ENCODE results near the gene OR2B6. TPM values are rescaled to one million over a fixed set of nuclear protein-coding genes. Genes with fewer than 3 reads are reported as not detected.

OR2B6 gene
- total and polyA plus RNA-seq, 2 donors from 2014 or later: not detected

GRCh38 chr6:27957516-27957915, 475 bp downstream of the OR2B6 start:
- no peak for TF ChIP-seq CTCF (IDR thresholded peaks at IDR 0.05; ENCODE audit: borderline replicate concordance, extremely low read depth, insufficient read depth)
- no peaks in the 10 kb centered on the region for H3K36me3 ChIP-seq (ENCODE audit: control insufficient read depth in 2 of 3, insufficient read depth in 3 of 3, low read length in 3 of 3)
- H3K4me1 ChIP-seq (ENCODE audit: control insufficient read depth in 2 of 3, insufficient read depth in 2 of 3, low read depth in 1 of 3, low read length in 3 of 3): no peaks in the 10 kb centered on the region
- no peaks in the 10 kb centered on the region for H3K27me3 ChIP-seq (ENCODE audit: control insufficient read depth, insufficient read depth, low read length)
- FAIRE-seq: no peak
- no peak overlapping the region for H3K27ac ChIP-seq (ENCODE audit: low read depth in 2 of 2, low read length in 2 of 2)
- no peaks in the 10 kb centered on the region for H3K9me3 ChIP-seq (ENCODE audit: control insufficient read depth in 2 of 3, insufficient read depth in 1 of 3, low read length in 3 of 3)
- H3K9ac ChIP-seq (ENCODE audit: low read length in 3 of 3): no peak overlapping the region
- intact Hi-C loops (cut with DNase I): no loop called here
- DNase-seq: peak in 2 of 5 donors; percentile 9 to 15
- no peak overlapping the region for H3K4me3 ChIP-seq (ENCODE audit: low read length in 3 of 3)

- DNase-seq (no peak), FAIRE-seq (no peak)
- no peak overlapping the region for H3K4me3 ChIP-seq (ENCODE audit: low read length in 3 of 3)
- intact Hi-C loops (cut with DNase I): no loop called here
- H3K4me1 ChIP-seq (ENCODE audit: control insufficient read depth in 2 of 3, insufficient read depth in 2 of 3, low read depth in 1 of 3, low read length in 3 of 3): no peaks in the 10 kb centered on the region
- H3K27ac ChIP-seq (ENCODE audit: low read depth in 2 of 2, low read length in 2 of 2): no peak overlapping the region
- no peaks in the 10 kb centered on the region for H3K36me3 ChIP-seq (ENCODE audit: control insufficient read depth in 2 of 3, insufficient read depth in 3 of 3, low read length in 3 of 3)
- H3K27me3 ChIP-seq (ENCODE audit: control insufficient read depth, insufficient read depth, low read length): no peaks in the 10 kb centered on the region
- H3K9ac ChIP-seq (ENCODE audit: low read length in 3 of 3): no peak overlapping the region
- H3K9me3 ChIP-seq (ENCODE audit: control insufficient read depth in 2 of 3, insufficient read depth in 1 of 3, low read length in 3 of 3): peaks cover 0 to 2% (median 0%) of the 10 kb centered on the region in 3 donors
- no peak for TF ChIP-seq CTCF (IDR thresholded peaks at IDR 0.05; ENCODE audit: borderline replicate concordance, extremely low read depth, insufficient read depth)
Observed at GRCh38 chr6:27962506-27962905, 5.5 kb downstream of the OR2B6 start.

GRCh38 chr6:27966044-27966443, 9.0 kb downstream of the OR2B6 start:
- Histone ChIP-seq H3K9ac (ENCODE audit: low read length in 3 of 3) (no peak overlapping the region), H3K27me3 (ENCODE audit: control insufficient read depth, insufficient read depth, low read length) (no peaks in the 10 kb centered on the region), H3K27ac (ENCODE audit: low read depth in 2 of 2, low read length in 2 of 2) (no peak overlapping the region), H3K36me3 (ENCODE audit: control insufficient read depth in 2 of 3, insufficient read depth in 3 of 3, low read length in 3 of 3) (no peaks in the 10 kb centered on the region), H3K4me3 (ENCODE audit: low read length in 3 of 3) (no peak overlapping the region), H3K9me3 (ENCODE audit: control insufficient read depth in 2 of 3, insufficient read depth in 1 of 3, low read length in 3 of 3) (peaks cover 0 to 7% (median 2%) of the 10 kb centered on the region in 3 donors), H3K4me1 (ENCODE audit: control insufficient read depth in 2 of 3, insufficient read depth in 2 of 3, low read depth in 1 of 3, low read length in 3 of 3) (no peaks in the 10 kb centered on the region)
- no peak for DNase-seq
- no peak for FAIRE-seq
- no peak for TF ChIP-seq CTCF (IDR thresholded peaks at IDR 0.05; ENCODE audit: borderline replicate concordance, extremely low read depth, insufficient read depth)
- intact Hi-C loops (cut with DNase I): no loop called here

- H3K27me3 ChIP-seq (ENCODE audit: control insufficient read depth, insufficient read depth, low read length): no peaks in the 10 kb centered on the region
- no peaks in the 10 kb centered on the region for H3K36me3 ChIP-seq (ENCODE audit: control insufficient read depth in 2 of 3, insufficient read depth in 3 of 3, low read length in 3 of 3)
- no peaks in the 10 kb centered on the region for H3K4me1 ChIP-seq (ENCODE audit: control insufficient read depth in 2 of 3, insufficient read depth in 2 of 3, low read depth in 1 of 3, low read length in 3 of 3)
- intact Hi-C loops (cut with DNase I): no loop called here
- FAIRE-seq: no peak
- TF ChIP-seq CTCF (IDR thresholded peaks at IDR 0.05; ENCODE audit: borderline replicate concordance, extremely low read depth, insufficient read depth): no peak
- no peak overlapping the region for H3K9ac ChIP-seq (ENCODE audit: low read length in 3 of 3)
- peak in 1 of 5 donors; percentile 49 for DNase-seq
- H3K4me3 ChIP-seq (ENCODE audit: low read length in 3 of 3): no peak overlapping the region
- H3K9me3 ChIP-seq (ENCODE audit: control insufficient read depth in 2 of 3, insufficient read depth in 1 of 3, low read length in 3 of 3): peaks cover 0 to 7% (median 2%) of the 10 kb centered on the region in 3 donors
- no peak overlapping the region for H3K27ac ChIP-seq (ENCODE audit: low read depth in 2 of 2, low read length in 2 of 2)
Observed at GRCh38 chr6:27966816-27967426, 9.9 kb downstream of the OR2B6 start.
